NT2/D1 (cell line): ENCODE results near the gene DBN1.
"Not testable (repeated sequence)": the region's sequence is repeated elsewhere in the genome, so short reads cannot be mapped to it uniquely, and the experiment has no call there.

Experiments used
- SUZ12 ChIP-seq: IDR thresholded peaks from 2 replicates; pipeline ENCODE4 v1.6.1; 2011; ENCODE audit not compliant: insufficient read length, insufficient read depth; ENCODE audit errors: extremely low read depth
- YY1 ChIP-seq: IDR thresholded peaks from 2 replicates; pipeline ENCODE4 v1.6.1; 2011; ENCODE audit not compliant: insufficient read length, insufficient read depth

DNA sequence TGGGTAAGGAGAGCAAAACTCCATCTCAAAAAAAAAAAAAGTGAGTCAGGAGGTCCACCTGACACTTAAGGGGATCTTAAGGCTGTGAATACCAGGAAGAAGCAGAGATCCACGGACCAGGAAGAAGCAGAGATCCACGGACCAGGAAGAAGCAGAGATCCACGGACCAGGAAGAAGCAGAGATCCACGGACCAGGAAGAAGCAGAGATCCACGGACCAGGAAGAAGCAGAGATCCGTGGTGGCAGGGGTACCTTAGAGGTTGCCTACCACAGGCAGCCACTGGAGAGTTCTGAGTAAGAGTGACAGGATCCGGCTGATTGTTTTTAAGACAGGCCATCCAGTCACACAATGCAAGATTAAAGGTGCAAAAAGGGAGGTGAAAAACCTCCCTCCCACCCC, 53.0 kb downstream of the DBN1 start:
- TF ChIP-seq SUZ12, YY1: not testable (repeated sequence)
